ENCODE measurements around the gene NAA38. TPM values are rescaled to one million over a fixed set of nuclear protein-coding genes. Genes with fewer than 3 reads are reported as not detected.

NAA38 gene
- total RNA-seq, 1 donor from 2014 or later = 68.8 TPM

- peak; percentile 86 for DNase-seq (ENCODE audit: low spot score)
- intact Hi-C loops (cut with DNase I) = loop anchor here (2.0 kb wide), 2 partner anchors 13 to 21 kb away; partner anchors contain the start of gene KDM6B
Measured at GRCh38 chr17:7856011-7856810, 1.1 kb downstream of the NAA38 start.

GRCh38 chr17:7855660-7856010 is 1.7 kb downstream of the NAA38 start:
- peak; percentile 78 for DNase-seq (ENCODE audit: low spot score)
- intact Hi-C loops (cut with DNase I) = loop anchor here (2.0 kb wide), 2 partner anchors 13 to 21 kb away; partner anchors contain the start of gene KDM6B

GRCh38 chr17:7854851-7855659 is 2.3 kb downstream of the NAA38 start, which contains the start of gene TMEM88:
TSS of gene TMEM88 (plus strand) at chr17:7855066. CDS start at chr17:7855075, 9 bp downstream.
- DNase-seq (ENCODE audit: low spot score) = peak; percentile 76
- intact Hi-C loops (cut with DNase I) = loop anchor here (5.0 kb wide), 1 partner anchor 113 kb away; no protein-coding TSS in a partner anchor

- intact Hi-C loops (cut with DNase I) = loop anchor here (5.0 kb wide), 1 partner anchor 112 kb away; no protein-coding TSS in a partner anchor
- no peak for DNase-seq (ENCODE audit: low spot score)
Measured at GRCh38 chr17:7854078-7854777, 3.1 kb downstream of the NAA38 start.

GRCh38 chr17:7853691-7854038 is 3.7 kb downstream of the NAA38 start:
- intact Hi-C loops (cut with DNase I) = loop anchor here (5.0 kb wide), 1 partner anchor 111 kb away; no protein-coding TSS in a partner anchor
- no peak for DNase-seq (ENCODE audit: low spot score)

- intact Hi-C loops (cut with DNase I) = loop anchor here (5.0 kb wide), 1 partner anchor 111 kb away; no protein-coding TSS in a partner anchor
- DNase-seq (ENCODE audit: low spot score) = no peak
Measured at GRCh38 chr17:7852919-7853690, 4.3 kb downstream of the NAA38 start.

- intact Hi-C loops (cut with DNase I) = loop anchor here (5.0 kb wide), 1 partner anchor 110 kb away; no protein-coding TSS in a partner anchor
- no peak for DNase-seq (ENCODE audit: low spot score)
Measured at GRCh38 chr17:7852262-7852670, 5.1 kb downstream of the NAA38 start.

GRCh38 chr17:7851438-7852261 is 5.7 kb downstream of the NAA38 start:
- intact Hi-C loops (cut with DNase I) = loop anchor here (2.0 to 5.0 kb wide), 2 partner anchors 29 to 109 kb away; no protein-coding TSS in a partner anchor
- DNase-seq (ENCODE audit: low spot score) = peak; percentile 95

- intact Hi-C loops (cut with DNase I) = loop anchor here (2.0 to 5.0 kb wide), 2 partner anchors 28 to 109 kb away; no protein-coding TSS in a partner anchor
- no peak for DNase-seq (ENCODE audit: low spot score)
Measured at GRCh38 chr17:7850701-7851437, 6.5 kb downstream of the NAA38 start.

GRCh38 chr17:7849751-7850504 is 7.4 kb downstream of the NAA38 start:
- no peak for DNase-seq (ENCODE audit: low spot score)
- intact Hi-C loops (cut with DNase I) = loop anchor here (2.0 to 5.0 kb wide), 3 partner anchors 27 to 448 kb away; partner anchors contain the start of gene TMEM256

- no peak for DNase-seq (ENCODE audit: low spot score)
- intact Hi-C loops (cut with DNase I) = loop anchor here (5.0 kb wide), 1 partner anchor 447 kb away; the partner anchor contains the start of gene TMEM256
Measured at GRCh38 chr17:7849130-7849750, 8.1 kb downstream of the NAA38 start.

GRCh38 chr17:7848739-7849129 is 8.6 kb downstream of the NAA38 start:
- intact Hi-C loops (cut with DNase I) = loop anchor here (5.0 kb wide), 1 partner anchor 446 kb away; the partner anchor contains the start of gene TMEM256
- DNase-seq (ENCODE audit: low spot score) = no peak

GRCh38 chr17:7848131-7848579 is 9.2 kb downstream of the NAA38 start:
- intact Hi-C loops (cut with DNase I) = loop anchor here (5.0 kb wide), 1 partner anchor 446 kb away; the partner anchor contains the start of gene TMEM256
- no peak for DNase-seq (ENCODE audit: low spot score)

GRCh38 chr17:7846765-7847661 is 10.3 kb downstream of the NAA38 start:
- intact Hi-C loops (cut with DNase I) = loop anchor here (5.0 kb wide), 1 partner anchor 445 kb away; the partner anchor contains the start of gene TMEM256
- DNase-seq (ENCODE audit: low spot score) = no peak

Data from cardiac septum (tissue), 1 donor.